ENCODE data around the gene ARHGDIG. TPM values are rescaled to one million over a fixed set of nuclear protein-coding genes. Genes with fewer than 3 reads are reported as not detected.

The ARHGDIG gene
- total RNA-seq, 2 experiments from 2014 or later: 0.42 TPM; not detected in 1

- CTCF ChIA-PET: no interaction called here
- no peak overlapping the region for H3K27ac ChIP-seq (ENCODE audit: low read depth in 1 of 2, low read length in 2 of 2)
- H3K27me3 ChIP-seq (ENCODE audit: control insufficient read depth in 1 of 2, insufficient read depth in 2 of 2, low read length in 2 of 2): peaks cover 10 to 11% of the 10 kb centered on the region in 2 experiments
- TF ChIP-seq, protein P1, sequence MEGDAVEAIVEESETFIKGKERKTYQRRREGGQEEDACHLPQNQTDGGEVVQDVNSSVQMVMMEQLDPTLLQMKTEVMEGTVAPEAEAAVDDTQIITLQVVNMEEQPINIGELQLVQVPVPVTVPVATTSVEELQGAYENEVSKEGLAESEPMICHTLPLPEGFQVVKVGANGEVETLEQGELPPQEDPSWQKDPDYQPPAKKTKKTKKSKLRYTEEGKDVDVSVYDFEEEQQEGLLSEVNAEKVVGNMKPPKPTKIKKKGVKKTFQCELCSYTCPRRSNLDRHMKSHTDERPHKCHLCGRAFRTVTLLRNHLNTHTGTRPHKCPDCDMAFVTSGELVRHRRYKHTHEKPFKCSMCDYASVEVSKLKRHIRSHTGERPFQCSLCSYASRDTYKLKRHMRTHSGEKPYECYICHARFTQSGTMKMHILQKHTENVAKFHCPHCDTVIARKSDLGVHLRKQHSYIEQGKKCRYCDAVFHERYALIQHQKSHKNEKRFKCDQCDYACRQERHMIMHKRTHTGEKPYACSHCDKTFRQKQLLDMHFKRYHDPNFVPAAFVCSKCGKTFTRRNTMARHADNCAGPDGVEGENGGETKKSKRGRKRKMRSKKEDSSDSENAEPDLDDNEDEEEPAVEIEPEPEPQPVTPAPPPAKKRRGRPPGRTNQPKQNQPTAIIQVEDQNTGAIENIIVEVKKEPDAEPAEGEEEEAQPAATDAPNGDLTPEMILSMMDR (IDR thresholded peaks at IDR 0.05): no peak
- no peak overlapping the region for H3K27ac Mint-ChIP-seq
- H3K9me3 Mint-ChIP-seq: no peaks in the 10 kb centered on the region
- H3K4me3 Mint-ChIP-seq: no peak overlapping the region
- no peak for ATAC-seq (ENCODE audit: poor library complexity)
- H3K4me3 ChIP-seq (ENCODE audit: low read length): no peak overlapping the region
- POLR2A ChIA-PET: no interaction called here
- H3K27me3 Mint-ChIP-seq: peaks cover 13% of the 10 kb centered on the region
- H3K36me3 Mint-ChIP-seq (ENCODE audit: low read depth): peaks cover 10% of the 10 kb centered on the region
- peaks cover 28% of the 10 kb centered on the region for H3K4me1 ChIP-seq (ENCODE audit: insufficient read depth, low read length)
- peaks cover 4% of the 10 kb centered on the region for H3K36me3 ChIP-seq (ENCODE audit: insufficient read depth, low read length)
- H3K9me3 ChIP-seq (ENCODE audit: control insufficient read depth in 1 of 2, insufficient read depth in 1 of 2, low read length in 2 of 2): peaks cover 0 to 30% of the 10 kb centered on the region in 2 experiments
- no peak for DNase-seq
- intact Hi-C loops (cut with DNase I, micrococcal nuclease): no loop called here
- peaks cover 7% of the 10 kb centered on the region for H3K4me1 Mint-ChIP-seq (ENCODE audit: low read depth)
These were observed 2.1 kb downstream of the ARHGDIG start for GRCh38 chr16:282491-282890.

DNA sequence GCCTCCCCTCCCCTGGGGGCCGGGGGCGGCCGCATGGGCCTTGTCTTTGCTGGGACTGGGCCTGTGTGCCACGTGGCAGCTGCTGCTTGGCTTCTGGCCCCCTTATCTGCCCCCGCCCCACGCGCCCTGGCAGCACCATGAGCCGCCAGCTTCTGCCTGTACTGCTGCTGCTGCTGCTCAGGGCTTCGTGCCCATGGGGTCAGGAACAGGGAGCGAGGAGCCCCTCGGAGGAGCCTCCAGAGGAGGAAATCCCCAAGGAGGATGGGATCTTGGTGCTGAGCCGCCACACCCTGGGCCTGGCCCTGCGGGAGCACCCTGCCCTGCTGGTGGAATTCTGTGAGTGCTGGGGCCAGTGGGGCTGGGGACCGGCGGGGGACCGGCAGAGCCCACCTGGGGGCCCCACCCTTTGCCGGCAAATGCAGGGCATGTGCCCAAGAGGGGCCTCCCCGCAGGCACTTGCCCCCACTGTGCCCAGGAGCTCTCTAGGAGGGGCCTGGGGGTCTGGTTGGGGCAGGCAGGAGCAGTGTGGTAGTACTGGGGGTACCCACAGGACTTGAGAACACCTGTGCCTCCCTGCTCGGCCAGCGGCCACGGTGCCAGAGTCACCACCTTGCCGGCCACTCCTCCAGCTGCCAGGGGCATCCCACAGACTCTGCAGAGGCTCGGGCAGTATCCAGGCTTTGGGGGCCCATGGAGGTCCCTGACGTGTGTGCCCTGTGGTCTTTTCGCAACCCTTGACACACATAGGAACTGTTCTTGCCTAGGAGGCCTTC is 2.8 kb downstream of the ARHGDIG start, which contains the start of gene PDIA2:
Gene PDIA2 (plus strand): TSS at position 132 of the 773 bp plus-strand sequence. CDS start 6 bp downstream, at position 138.
- intact Hi-C loops (cut with DNase I, micrococcal nuclease): no loop called here
- no peak within 1 kb of the TSS for H3K27ac Mint-ChIP-seq

DNA sequence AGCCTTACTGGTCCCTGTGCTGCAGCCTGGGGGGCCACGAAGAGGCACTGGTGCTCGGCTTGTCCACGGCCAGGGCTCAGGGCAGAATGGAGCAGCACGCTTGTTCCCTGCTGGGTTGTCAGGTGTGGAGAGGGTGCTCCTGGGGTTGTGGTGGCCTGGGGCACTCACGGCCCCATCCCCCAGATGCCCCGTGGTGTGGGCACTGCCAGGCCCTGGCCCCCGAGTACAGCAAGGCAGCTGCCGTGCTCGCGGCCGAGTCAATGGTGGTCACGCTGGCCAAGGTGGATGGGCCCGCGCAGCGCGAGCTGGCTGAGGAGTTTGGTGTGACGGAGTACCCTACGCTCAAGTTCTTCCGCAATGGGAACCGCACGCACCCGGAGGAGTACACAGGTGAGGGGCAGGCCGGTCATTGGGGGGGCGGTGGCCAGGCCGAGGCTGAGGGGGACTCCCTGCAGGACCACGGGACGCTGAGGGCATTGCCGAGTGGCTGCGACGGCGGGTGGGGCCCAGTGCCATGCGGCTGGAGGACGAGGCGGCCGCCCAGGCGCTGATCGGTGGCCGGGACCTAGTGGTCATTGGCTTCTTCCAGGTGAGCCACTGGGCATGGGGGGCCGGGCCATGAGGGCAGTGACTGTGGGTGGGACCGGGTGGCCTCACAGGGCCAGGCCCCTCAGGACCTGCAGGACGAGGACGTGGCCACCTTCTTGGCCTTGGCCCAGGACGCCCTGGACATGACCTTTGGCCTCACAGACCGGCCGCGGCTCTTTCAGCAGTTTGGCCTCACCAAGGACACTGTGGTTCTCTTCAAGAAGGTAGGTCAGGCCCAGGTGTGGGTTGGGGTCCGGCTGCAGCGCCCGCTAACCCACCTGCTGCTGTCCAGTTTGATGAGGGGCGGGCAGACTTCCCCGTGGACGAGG is 4.1 kb downstream of the ARHGDIG start:
- TF ChIP-seq, protein P1 (IDR thresholded peaks at IDR 0.05): no peak
- peaks cover 24% of the 10 kb centered on the region for H3K36me3 Mint-ChIP-seq (ENCODE audit: low read depth)
- ATAC-seq (ENCODE audit: poor library complexity): no peak
- peaks cover 20% of the 10 kb centered on the region for H3K36me3 ChIP-seq (ENCODE audit: insufficient read depth, low read length)
- H3K4me3 ChIP-seq (ENCODE audit: low read length): no peak overlapping the region
- H3K9me3 Mint-ChIP-seq: no peaks in the 10 kb centered on the region
- peaks cover 10 to 11% of the 10 kb centered on the region in 2 experiments for H3K27me3 ChIP-seq (ENCODE audit: control insufficient read depth in 1 of 2, insufficient read depth in 2 of 2, low read length in 2 of 2)
- CTCF ChIA-PET: no interaction called here
- H3K27ac ChIP-seq (ENCODE audit: low read depth in 1 of 2, low read length in 2 of 2): no peak overlapping the region
- H3K9me3 ChIP-seq (ENCODE audit: control insufficient read depth in 1 of 2, insufficient read depth in 1 of 2, low read length in 2 of 2): peaks cover 0 to 30% of the 10 kb centered on the region in 2 experiments
- peaks cover 16% of the 10 kb centered on the region for H3K4me1 ChIP-seq (ENCODE audit: insufficient read depth, low read length)
- no peak for DNase-seq
- H3K4me1 Mint-ChIP-seq (ENCODE audit: low read depth): no peaks in the 10 kb centered on the region
- H3K4me3 Mint-ChIP-seq: no peak overlapping the region
- intact Hi-C loops (cut with DNase I, micrococcal nuclease): no loop called here
- POLR2A ChIA-PET: no interaction called here
- no peaks in the 10 kb centered on the region for H3K27me3 Mint-ChIP-seq
- no peak overlapping the region for H3K27ac Mint-ChIP-seq

More for the DNA sequence above, 2.8 kb downstream of the ARHGDIG start, which contains the start of gene PDIA2:
- peaks cover 0 to 30% of the 10 kb centered on the region in 2 experiments for H3K9me3 ChIP-seq (ENCODE audit: control insufficient read depth in 1 of 2, insufficient read depth in 1 of 2, low read length in 2 of 2)
- H3K27ac ChIP-seq (ENCODE audit: low read depth in 1 of 2, low read length in 2 of 2): no peak within 1 kb of the TSS
- peaks cover 7% of the 10 kb centered on the region for H3K4me1 Mint-ChIP-seq (ENCODE audit: low read depth)
- peaks cover 12% of the 10 kb centered on the region for H3K27me3 Mint-ChIP-seq
- DNase-seq (no peak), ATAC-seq (ENCODE audit: poor library complexity) (no peak)
- H3K4me1 ChIP-seq (ENCODE audit: insufficient read depth, low read length): peaks cover 28% of the 10 kb centered on the region
- H3K36me3 ChIP-seq (ENCODE audit: insufficient read depth, low read length): peaks cover 8% of the 10 kb centered on the region
- H3K9me3 Mint-ChIP-seq: no peaks in the 10 kb centered on the region
- TF ChIP-seq, protein P1 (IDR thresholded peaks at IDR 0.05): no peak
- no peak within 1 kb of the TSS for H3K4me3 Mint-ChIP-seq
- no peak within 1 kb of the TSS for H3K4me3 ChIP-seq (ENCODE audit: low read length)
- peaks cover 10 to 11% of the 10 kb centered on the region in 2 experiments for H3K27me3 ChIP-seq (ENCODE audit: control insufficient read depth in 1 of 2, insufficient read depth in 2 of 2, low read length in 2 of 2)
- H3K36me3 Mint-ChIP-seq (ENCODE audit: low read depth): peaks cover 17% of the 10 kb centered on the region
- ChIA-PET POLR2A (no interaction called here), CTCF (no interaction called here)
